K562 (cell line): ENCODE measurements around the gene ATAD5. TPM values are rescaled to one million over a fixed set of nuclear protein-coding genes. Genes with fewer than 3 reads are reported as not detected.

Experiments used
- ARNT ChIP-seq, 2 experiments: fragments of 450-650 bp; IDR thresholded peaks; 2 replicates each; pipeline ENCODE4 v1.6.1; 2016; ENCODE audit warnings: mild to moderate bottlenecking in 1 of 2
- ATF7 ChIP-seq: fragments of 450-650 bp; IDR thresholded peaks from 2 replicates; pipeline ENCODE4 v1.7.1; 2014; ENCODE audit warnings: mild to moderate bottlenecking, moderate library complexity
- CBFA2T2 ChIP-seq: fragments of 450-650 bp; conservative IDR thresholded peaks from 2 replicates; pipeline ENCODE4 v1.6.1; 2017; ENCODE audit warnings: mild to moderate bottlenecking
- EP300 ChIP-seq: IDR thresholded peaks from 2 replicates; pipeline ENCODE4 v1.6.1; 2012; ENCODE audit warnings: low read length, improper control_type of control experiment
- ETV5 ChIP-seq: sonication (generic); formaldehyde crosslinking; IDR thresholded peaks from 2 replicates; pipeline ENCODE4 v1.4.0; 2020; ENCODE audit warnings: low read depth, mild to moderate bottlenecking, missing genetic modification reagents
- FOXM1 ChIP-seq, 2 experiments: fragments of 450-650 bp in 1 of 2; sonication (generic) in 1 of 2; formaldehyde crosslinking in 1 of 2; IDR thresholded peaks; 2 replicates each; pipeline versions ENCODE4 v1.6.1 to v1.9.0; 2017 to 2022; ENCODE audit warnings: low read depth in 2 of 2, mild to moderate bottlenecking in 2 of 2, missing genetic modification reagents in 1 of 2, moderate library complexity in 1 of 2
- HDAC1 ChIP-seq, 2 experiments: fragments of 450-650 bp; IDR thresholded peaks; 2 replicates each; pipeline ENCODE4 v1.6.1; 2016 to 2017; ENCODE audit warnings: inconsistent platforms in 1 of 2, mild to moderate bottlenecking in 1 of 2, moderate library complexity in 1 of 2
- PHF20 ChIP-seq: fragments of 450-650 bp; IDR thresholded peaks from 2 replicates; pipeline ENCODE4 v1.6.1; 2018; ENCODE audit not compliant: partially characterized antibody
- POLR2AphosphoS2 ChIP-seq: IDR thresholded peaks from 2 replicates; pipeline ENCODE4 v1.6.1; 2012; ENCODE audit warnings: low read length, improper control_type of control experiment
- SAFB ChIP-seq: fragments of 200-400 bp; formaldehyde crosslinking; IDR thresholded peaks from 2 replicates; pipeline ENCODE4 v1.6.1; 2017; ENCODE audit warnings: low read depth, low read length, borderline replicate concordance
- SMARCC2 ChIP-seq: fragments of 450-650 bp; IDR thresholded peaks from 2 replicates; pipeline ENCODE4 v1.6.1; 2017; ENCODE audit warnings: antibody characterized with exemption, moderate library complexity, mild to moderate bottlenecking, low read depth
- TCF3 ChIP-seq: sonication (generic); formaldehyde crosslinking; IDR thresholded peaks from 2 replicates; pipeline ENCODE4 v1.4.0; 2020; ENCODE audit warnings: mild to moderate bottlenecking, missing genetic modification reagents
- TCF7 ChIP-seq: sonication (generic); IDR thresholded peaks from 2 replicates; pipeline ENCODE4 v1.6.1; 2016; ENCODE audit warnings: antibody characterized with exemption, borderline replicate concordance
- TOE1 ChIP-seq, 2 experiments: fragments of 450-650 bp in 1 of 2; sonication (generic) in 1 of 2; formaldehyde crosslinking in 1 of 2; IDR thresholded peaks; 2 replicates each; pipeline versions ENCODE4 v1.7.1 to v1.8.0; 2016 to 2022; ENCODE audit warnings: borderline replicate concordance in 2 of 2, mild to moderate bottlenecking in 2 of 2, antibody characterized with exemption in 1 of 2, inconsistent platforms in 1 of 2, low read depth in 1 of 2, missing genetic modification reagents in 1 of 2, moderate library complexity in 1 of 2
- XRCC3 ChIP-seq: fragments of 450-650 bp; IDR thresholded peaks from 2 replicates; pipeline ENCODE4 v1.6.1; 2017; ENCODE audit warnings: mild to moderate bottlenecking, moderate library complexity
- ZNF212 ChIP-seq: fragments of 450-650 bp; formaldehyde crosslinking; IDR thresholded peaks from 2 replicates; pipeline ENCODE4 v1.4.0; 2020; ENCODE audit warnings: mild to moderate bottlenecking
- polyA plus RNA-seq, 8 experiments: library from polyadenylated mRNA; depleted of rRNA in 4 of 8; stranded (reverse) in 5 of 8; unstranded in 3 of 8; fragments of >200 nt; fragmentation: Nextera tagmentation in 2 of 8; fragmentation: Illumina TruSeq in 1 of 8; extraction: Ambion mirVana in 2 of 8; extraction: Trizol in 1 of 8; gene quantifications; 2 replicates each; pipeline versions ENCODE4 v1.2.1 to v1.2.3, GENCODE V29; 2011 to 2014; ENCODE audit warnings: inconsistent platforms in 1 of 8, missing spikeins in 1 of 8
- total RNA-seq, 7 experiments: library from RNA; depleted of rRNA in 6 of 7; stranded (reverse); fragments of >200 nt in 6 of 7; fragmentation: Illumina TruSeq in 2 of 7; extraction: Trizol in 2 of 7; gene quantifications; 2 replicates each; pipeline versions ENCODE4 v1.2.1 to v1.2.3, GENCODE V29; 2011 to 2021; ENCODE audit warnings: low replicate concordance in 1 of 7
- TF ChIP-seq, protein P1 (sequence below): fragments of 450-650 bp; formaldehyde crosslinking; conservative IDR thresholded peaks from 2 replicates; pipeline ENCODE4 v1.4.0; 2022; ENCODE audit warnings: mild to moderate bottlenecking, missing genetic modification characterization
- TF ChIP-seq, protein P2 (sequence below): fragments of 250-450 bp; sonication (Bioruptor Pico); IDR thresholded peaks from 2 replicates; pipeline ENCODE4 v1.4.0; 2020
- TF ChIP-seq, protein P3 (sequence below): sonication (generic); formaldehyde crosslinking; IDR thresholded peaks from 2 replicates; pipeline ENCODE4 v1.8.0; 2022; ENCODE audit warnings: missing genetic modification reagents, mild to moderate bottlenecking, moderate library complexity, borderline replicate concordance
- TF ChIP-seq, protein P4 (sequence below): fragments of 450-650 bp; IDR thresholded peaks from 2 replicates; pipeline ENCODE4 v1.6.1; 2018; ENCODE audit not compliant: partially characterized antibody

The ATAD5 gene
- total and polyA plus RNA-seq, 9 of the 15 experiments (the other 6 are each of a cell fraction or from before 2014, with no cell fraction given): 4.6 to 25.6 (median 19.5) TPM

DNA sequence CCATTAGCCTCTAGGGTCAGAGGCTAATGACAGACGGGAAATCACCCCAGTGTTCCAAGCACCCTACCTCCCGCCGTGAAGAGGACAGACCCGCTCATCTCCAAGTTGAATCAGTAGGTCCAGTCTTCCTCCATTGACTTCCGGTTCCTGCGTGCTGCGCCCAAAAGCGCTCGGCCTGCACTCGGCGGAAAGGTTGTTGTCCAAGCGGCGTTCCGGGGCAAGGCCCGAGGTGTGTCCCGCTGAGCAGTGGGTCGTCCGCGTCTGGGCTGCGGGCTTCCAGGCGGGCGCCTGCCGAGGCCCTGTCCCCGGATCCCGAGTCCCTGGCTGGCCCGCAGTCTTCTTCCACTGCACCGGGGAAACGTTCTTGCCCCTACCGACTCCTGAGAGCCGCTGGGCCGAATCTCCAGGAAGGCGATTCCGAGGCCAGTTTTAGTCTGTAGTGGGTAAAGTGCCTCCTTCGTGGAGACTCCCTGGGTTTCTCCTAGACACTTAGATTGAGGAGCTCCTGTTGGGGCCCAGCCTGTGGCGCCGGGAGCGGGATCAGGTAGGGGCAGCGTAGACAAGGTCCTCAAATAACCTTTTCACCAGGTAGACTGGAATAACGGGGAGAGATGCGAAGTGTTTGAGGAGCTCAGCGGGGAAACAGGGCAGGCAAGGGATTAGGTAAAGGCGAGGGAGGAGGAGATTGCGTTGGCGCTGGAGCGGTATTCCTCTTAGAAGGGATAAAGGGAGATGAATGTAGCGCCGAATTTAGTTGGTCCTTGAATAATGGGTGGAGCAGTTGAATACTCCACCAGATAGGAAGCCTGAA lies 74.5 kb downstream of the ATAD5 start, which contains the start of gene TEFM (continued):
- TF ChIP-seq, protein P1, sequence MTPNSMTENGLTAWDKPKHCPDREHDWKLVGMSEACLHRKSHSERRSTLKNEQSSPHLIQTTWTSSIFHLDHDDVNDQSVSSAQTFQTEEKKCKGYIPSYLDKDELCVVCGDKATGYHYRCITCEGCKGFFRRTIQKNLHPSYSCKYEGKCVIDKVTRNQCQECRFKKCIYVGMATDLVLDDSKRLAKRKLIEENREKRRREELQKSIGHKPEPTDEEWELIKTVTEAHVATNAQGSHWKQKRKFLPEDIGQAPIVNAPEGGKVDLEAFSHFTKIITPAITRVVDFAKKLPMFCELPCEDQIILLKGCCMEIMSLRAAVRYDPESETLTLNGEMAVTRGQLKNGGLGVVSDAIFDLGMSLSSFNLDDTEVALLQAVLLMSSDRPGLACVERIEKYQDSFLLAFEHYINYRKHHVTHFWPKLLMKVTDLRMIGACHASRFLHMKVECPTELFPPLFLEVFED (CRISPR knock-in tag): no peak
- TF ChIP-seq PHF20 (peak; percentile 97), TOE1 (IDR thresholded peaks at IDR 0.05; ENCODE audit: borderline replicate concordance) (peak; percentile 78; the same call in 1 of the 2 replicates), TOE1 (CRISPR knock-in tag; IDR thresholded peaks at IDR 0.05; ENCODE audit: borderline replicate concordance, low read depth) (no peak), TCF7 (peak; percentile 92; the same call in 1 of the 2 replicates), ATF7 (peak; percentile 80; the same call in 1 of the 2 replicates), CBFA2T2 (no peak), ZNF212 (no peak), SAFB (no peak), POLR2AphosphoS2 (peak; percentile 77; the same call in 1 of the 2 replicates), HDAC1 (IDR thresholded peaks at IDR 0.05) (peak in 1 of 2 experiments; percentile 62; a peak in 2 of 4 replicates), XRCC3 (no peak), FOXM1 (IDR thresholded peaks at IDR 0.05; ENCODE audit: low read depth) (0 out of 2 replicates have a peak, but pooled peaks have one; percentile 40), FOXM1 (CRISPR knock-in tag; IDR thresholded peaks at IDR 0.05; ENCODE audit: low read depth) (0 out of 2 replicates have a peak, but pooled peaks have one; percentile 37), EP300 (no peak; the same call in 1 of the 2 replicates), SMARCC2 (no peak), ETV5 (CRISPR knock-in tag) (peak; percentile 73), TCF3 (CRISPR knock-in tag) (no peak), ARNT (IDR thresholded peaks at IDR 0.05) (0 out of 4 replicates have a peak, but pooled peaks have one; percentile 33 to 40)
- TF ChIP-seq, protein P2, sequence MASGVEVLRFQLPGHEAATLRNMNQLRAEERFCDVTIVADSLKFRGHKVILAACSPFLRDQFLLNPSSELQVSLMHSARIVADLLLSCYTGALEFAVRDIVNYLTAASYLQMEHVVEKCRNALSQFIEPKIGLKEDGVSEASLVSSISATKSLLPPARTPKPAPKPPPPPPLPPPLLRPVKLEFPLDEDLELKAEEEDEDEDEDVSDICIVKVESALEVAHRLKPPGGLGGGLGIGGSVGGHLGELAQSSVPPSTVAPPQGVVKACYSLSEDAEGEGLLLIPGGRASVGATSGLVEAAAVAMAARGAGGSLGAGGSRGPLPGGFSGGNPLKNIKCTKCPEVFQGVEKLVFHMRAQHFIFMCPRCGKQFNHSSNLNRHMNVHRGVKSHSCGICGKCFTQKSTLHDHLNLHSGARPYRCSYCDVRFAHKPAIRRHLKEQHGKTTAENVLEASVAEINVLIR (CRISPR knock-in tag): 0 out of 2 replicates have a peak, but pooled peaks have one; percentile 23
- TF ChIP-seq, protein P3, sequence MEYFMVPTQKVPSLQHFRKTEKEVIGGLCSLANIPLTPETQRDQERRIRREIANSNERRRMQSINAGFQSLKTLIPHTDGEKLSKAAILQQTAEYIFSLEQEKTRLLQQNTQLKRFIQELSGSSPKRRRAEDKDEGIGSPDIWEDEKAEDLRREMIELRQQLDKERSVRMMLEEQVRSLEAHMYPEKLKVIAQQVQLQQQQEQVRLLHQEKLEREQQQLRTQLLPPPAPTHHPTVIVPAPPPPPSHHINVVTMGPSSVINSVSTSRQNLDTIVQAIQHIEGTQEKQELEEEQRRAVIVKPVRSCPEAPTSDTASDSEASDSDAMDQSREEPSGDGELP (CRISPR knock-in tag): peak; percentile 71; the same call in 1 of the 2 replicates
- TF ChIP-seq, protein P4, sequence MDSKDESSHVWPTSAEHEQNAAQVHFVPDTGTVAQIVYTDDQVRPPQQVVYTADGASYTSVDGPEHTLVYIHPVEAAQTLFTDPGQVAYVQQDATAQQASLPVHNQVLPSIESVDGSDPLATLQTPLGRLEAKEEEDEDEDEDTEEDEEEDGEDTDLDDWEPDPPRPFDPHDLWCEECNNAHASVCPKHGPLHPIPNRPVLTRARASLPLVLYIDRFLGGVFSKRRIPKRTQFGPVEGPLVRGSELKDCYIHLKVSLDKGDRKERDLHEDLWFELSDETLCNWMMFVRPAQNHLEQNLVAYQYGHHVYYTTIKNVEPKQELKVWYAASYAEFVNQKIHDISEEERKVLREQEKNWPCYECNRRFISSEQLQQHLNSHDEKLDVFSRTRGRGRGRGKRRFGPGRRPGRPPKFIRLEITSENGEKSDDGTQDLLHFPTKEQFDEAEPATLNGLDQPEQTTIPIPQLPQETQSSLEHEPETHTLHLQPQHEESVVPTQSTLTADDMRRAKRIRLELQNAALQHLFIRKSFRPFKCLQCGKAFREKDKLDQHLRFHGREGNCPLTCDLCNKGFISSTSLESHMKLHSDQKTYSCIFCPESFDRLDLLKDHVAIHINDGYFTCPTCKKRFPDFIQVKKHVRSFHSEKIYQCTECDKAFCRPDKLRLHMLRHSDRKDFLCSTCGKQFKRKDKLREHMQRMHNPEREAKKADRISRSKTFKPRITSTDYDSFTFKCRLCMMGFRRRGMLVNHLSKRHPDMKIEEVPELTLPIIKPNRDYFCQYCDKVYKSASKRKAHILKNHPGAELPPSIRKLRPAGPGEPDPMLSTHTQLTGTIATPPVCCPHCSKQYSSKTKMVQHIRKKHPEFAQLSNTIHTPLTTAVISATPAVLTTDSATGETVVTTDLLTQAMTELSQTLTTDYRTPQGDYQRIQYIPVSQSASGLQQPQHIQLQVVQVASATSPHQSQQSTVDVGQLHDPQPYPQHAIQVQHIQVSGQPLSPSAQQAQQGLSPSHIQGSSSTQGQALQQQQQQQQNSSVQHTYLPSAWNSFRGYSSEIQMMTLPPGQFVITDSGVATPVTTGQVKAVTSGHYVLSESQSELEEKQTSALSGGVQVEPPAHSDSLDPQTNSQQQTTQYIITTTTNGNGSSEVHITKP: peak; percentile 45
